ENCODE data around the gene HOXB7. TPM values are rescaled to one million over a fixed set of nuclear protein-coding genes. Genes with fewer than 3 reads are reported as not detected.

HOXB7 gene
- total and polyA plus RNA-seq, 2 experiments from 2014 or later, result not detected

- Mint-ChIP-seq H3K4me1 (peaks cover 28% of the 10 kb centered on the region), H3K4me3 (no peak overlapping the region), H3K27ac (no peak overlapping the region), H3K9me3 (no peaks in the 10 kb centered on the region; the same call in 2 of the 3 replicates), H3K36me3 (ENCODE audit: low read depth) (no peaks in the 10 kb centered on the region), H3K27me3 (ENCODE audit: insufficient read depth, low read depth, poor library complexity) (no peaks in the 10 kb centered on the region)
- no peak for TF ChIP-seq JUNB (IDR thresholded peaks at IDR 0.05; ENCODE audit: unreplicated experiment)
- peak; percentile 61 for TF ChIP-seq EZH2 (IDR thresholded peaks at IDR 0.05; ENCODE audit: low read depth, unreplicated experiment)
- peaks cover 73% of the 10 kb centered on the region for H3F3A ChIP-seq (replicated peaks; ENCODE audit: low read depth)
- no peak overlapping the region for H2AFZ ChIP-seq
- H4K20me1 ChIP-seq (replicated peaks; ENCODE audit: insufficient read depth), result peaks cover 70% of the 10 kb centered on the region
- ATAC-seq (no peak), DNase-seq (ENCODE audit: low spot score) (no peak)
- no peaks in the 10 kb centered on the region for H3K79me2 ChIP-seq (replicated peaks; ENCODE audit: insufficient read depth)
- no peak overlapping the region for H3K4me3 ChIP-seq
- peaks cover 100% of the 10 kb centered on the region for H3K27me3 ChIP-seq (ENCODE audit: insufficient read depth)
- H3K4me2 ChIP-seq, result no peak overlapping the region
- no peak overlapping the region for H3K27ac ChIP-seq (ENCODE audit: low read depth)
- H3K36me3 ChIP-seq (ENCODE audit: insufficient read depth), result no peaks in the 10 kb centered on the region
- no peaks in the 10 kb centered on the region for H3K9me2 ChIP-seq (ENCODE audit: insufficient read depth)
- H3K4me1 ChIP-seq (ENCODE audit: insufficient read depth), result peaks cover 76% of the 10 kb centered on the region
Measured at GRCh38 chr17:48571826-48572417, 38.9 kb downstream of the HOXB7 start.

GRCh38 chr17:48571024-48571818 lies 39.6 kb downstream of the HOXB7 start:
- H3K27me3 Mint-ChIP-seq (ENCODE audit: insufficient read depth, low read depth, poor library complexity), result no peaks in the 10 kb centered on the region
- H3K4me3 Mint-ChIP-seq, result no peak overlapping the region; the same call in 2 of the 3 replicates
- Histone ChIP-seq H3K27me3 (ENCODE audit: insufficient read depth) (peaks cover 100% of the 10 kb centered on the region), H2AFZ (no peak overlapping the region), H3K9me2 (ENCODE audit: insufficient read depth) (no peaks in the 10 kb centered on the region), H3K79me2 (replicated peaks; ENCODE audit: insufficient read depth) (no peaks in the 10 kb centered on the region), H3K4me3 (no peak overlapping the region), H4K20me1 (replicated peaks; ENCODE audit: insufficient read depth) (peaks cover 74% of the 10 kb centered on the region), H3K27ac (ENCODE audit: low read depth) (no peak overlapping the region), H3K4me1 (ENCODE audit: insufficient read depth) (peaks cover 78% of the 10 kb centered on the region), H3F3A (replicated peaks; ENCODE audit: low read depth) (peaks cover 74% of the 10 kb centered on the region), H3K36me3 (ENCODE audit: insufficient read depth) (no peaks in the 10 kb centered on the region), H3K4me2 (peak overlapping the region; percentile 33; the same call in 1 of the 2 replicates)
- no peaks in the 10 kb centered on the region; the same call in 2 of the 3 replicates for H3K9me3 Mint-ChIP-seq
- ATAC-seq, result peak; percentile 19
- no peak overlapping the region for H3K27ac Mint-ChIP-seq
- peaks cover 26% of the 10 kb centered on the region for H3K4me1 Mint-ChIP-seq
- peak; percentile 90 for TF ChIP-seq EZH2 (IDR thresholded peaks at IDR 0.05; ENCODE audit: low read depth, unreplicated experiment)
- no peak for TF ChIP-seq CREB1 (CRISPR knock-in tag; IDR thresholded peaks at IDR 0.05; ENCODE audit: low read depth)
- no peak for DNase-seq (ENCODE audit: low spot score)
- no peaks in the 10 kb centered on the region for H3K36me3 Mint-ChIP-seq (ENCODE audit: low read depth)

GRCh38 chr17:48570325-48571023 lies 40.3 kb downstream of the HOXB7 start:
- Histone ChIP-seq H3K79me2 (replicated peaks; ENCODE audit: insufficient read depth) (no peaks in the 10 kb centered on the region), H3K36me3 (ENCODE audit: insufficient read depth) (no peaks in the 10 kb centered on the region), H3F3A (replicated peaks; ENCODE audit: low read depth) (peaks cover 76% of the 10 kb centered on the region), H4K20me1 (replicated peaks; ENCODE audit: insufficient read depth) (peaks cover 79% of the 10 kb centered on the region), H3K4me2 (peak overlapping the region; percentile 33), H3K9me2 (ENCODE audit: insufficient read depth) (no peaks in the 10 kb centered on the region), H3K27me3 (ENCODE audit: insufficient read depth) (peaks cover 100% of the 10 kb centered on the region), H2AFZ (no peak overlapping the region), H3K27ac (ENCODE audit: low read depth) (no peak overlapping the region), H3K4me1 (ENCODE audit: insufficient read depth) (peaks cover 78% of the 10 kb centered on the region), H3K4me3 (no peak overlapping the region)
- TF ChIP-seq EZH2 (IDR thresholded peaks at IDR 0.05; ENCODE audit: low read depth, unreplicated experiment) (peak; percentile 60), CREB1 (CRISPR knock-in tag; IDR thresholded peaks at IDR 0.05; ENCODE audit: low read depth) (no peak)
- no peaks in the 10 kb centered on the region for H3K27me3 Mint-ChIP-seq (ENCODE audit: insufficient read depth, low read depth, poor library complexity)
- H3K4me1 Mint-ChIP-seq, result peaks cover 23% of the 10 kb centered on the region
- DNase-seq (ENCODE audit: low spot score), result no peak
- H3K36me3 Mint-ChIP-seq (ENCODE audit: low read depth), result no peaks in the 10 kb centered on the region
- no peaks in the 10 kb centered on the region; the same call in 2 of the 3 replicates for H3K9me3 Mint-ChIP-seq
- H3K4me3 Mint-ChIP-seq, result no peak overlapping the region; the same call in 2 of the 3 replicates
- H3K27ac Mint-ChIP-seq, result no peak overlapping the region
- ATAC-seq, result peak; percentile 32

Data from GM23338 (cell line).